ENCODE data around the gene LRRC45.
"Not testable (repeated sequence)": the region's sequence is repeated elsewhere in the genome, so short reads cannot be mapped to it uniquely, and the experiment has no call there.

Gene LRRC45

DNA sequence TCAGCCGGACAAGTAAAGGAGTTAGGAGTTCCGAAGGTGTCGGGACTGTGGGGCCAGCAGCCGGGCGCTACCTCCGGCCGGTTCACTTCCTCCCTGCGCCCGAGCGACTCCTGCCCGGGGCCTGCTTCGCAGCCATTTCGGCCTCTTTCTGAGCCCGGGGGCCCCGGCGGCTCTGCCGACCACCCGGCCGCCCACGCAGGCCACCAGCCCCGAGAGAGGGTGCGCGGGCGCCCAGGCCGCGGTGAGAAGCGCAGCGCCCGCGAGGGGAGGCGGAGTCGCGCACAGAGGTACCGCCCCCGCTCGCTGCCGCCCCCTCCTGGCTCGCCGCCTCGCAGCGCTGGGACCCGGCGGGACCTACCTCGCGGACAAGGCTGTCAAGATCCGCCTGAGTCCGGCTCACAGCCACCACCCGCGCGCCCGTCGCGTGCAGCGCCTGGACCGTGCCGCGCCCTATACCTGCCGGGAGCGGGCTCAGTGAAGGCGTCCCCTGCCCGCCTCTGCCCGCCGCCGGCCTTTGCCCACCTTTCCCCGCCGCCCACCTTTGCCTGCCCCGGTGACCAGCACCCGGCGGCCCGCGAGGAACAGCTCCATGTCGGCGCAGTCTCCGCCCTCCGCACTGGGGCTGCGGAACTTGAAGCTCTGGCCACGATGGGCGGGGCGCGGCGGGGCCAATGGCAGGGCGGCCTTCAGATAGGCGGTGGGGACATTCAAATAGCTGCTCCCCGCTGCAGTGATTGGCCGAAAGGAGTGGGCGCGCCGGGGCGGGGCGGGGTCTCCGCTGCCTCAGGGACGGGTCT lies 14.2 kb downstream of the LRRC45 start, which contains the start of gene DCXR:
Gene DCXR (minus strand): TSS at position 606 of the 797 bp plus-strand sequence. CDS start 15 bp downstream, at position 591.
- Mint-ChIP-seq H3K36me3 (ENCODE audit: low read depth) (peaks cover 20% of the 10 kb centered on the region), H3K4me3 (peak within 1 kb of the TSS; percentile 82), H3K27me3 (peaks cover 21% of the 10 kb centered on the region), H3K9me3 (no peaks in the 10 kb centered on the region), H3K4me1 (ENCODE audit: low read depth) (peaks cover 46% of the 10 kb centered on the region), H3K27ac (peak within 1 kb of the TSS; percentile 93)
- intact Hi-C loops (cut with micrococcal nuclease), result loop anchor here (1.0 to 10.0 kb wide), 2 partner anchors 14 to 68 kb away; partner anchors contain the start of genes GPS1 and RFNG

DNA sequence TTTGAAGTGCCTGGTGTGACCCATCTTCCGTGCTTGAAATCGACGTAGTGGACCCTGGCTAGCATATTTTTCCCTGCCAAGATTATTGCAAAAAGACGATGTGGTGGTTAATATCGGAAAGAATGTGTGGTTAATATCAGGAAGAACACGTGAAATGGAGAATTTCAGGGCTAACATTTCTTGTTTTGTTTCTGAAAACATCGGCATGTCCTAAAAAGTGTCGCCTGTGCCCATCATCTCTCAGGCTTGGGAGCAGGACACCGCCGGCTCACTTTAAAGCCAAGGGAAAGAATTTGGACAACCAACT lies 14.7 kb downstream of the LRRC45 start:
- peaks cover 46% of the 10 kb centered on the region for H3K4me1 Mint-ChIP-seq (ENCODE audit: low read depth)
- H3K4me3 Mint-ChIP-seq, result peak overlapping the region; percentile 82
- no peaks in the 10 kb centered on the region for H3K9me3 Mint-ChIP-seq
- H3K27ac Mint-ChIP-seq, result peak overlapping the region; percentile 93
- peaks cover 20% of the 10 kb centered on the region for H3K36me3 Mint-ChIP-seq (ENCODE audit: low read depth)
- peaks cover 16% of the 10 kb centered on the region for H3K27me3 Mint-ChIP-seq
- intact Hi-C loops (cut with micrococcal nuclease), result loop anchor here (1.0 to 10.0 kb wide), 2 partner anchors 13 to 67 kb away; partner anchors contain the start of genes GPS1 and RFNG

DNA sequence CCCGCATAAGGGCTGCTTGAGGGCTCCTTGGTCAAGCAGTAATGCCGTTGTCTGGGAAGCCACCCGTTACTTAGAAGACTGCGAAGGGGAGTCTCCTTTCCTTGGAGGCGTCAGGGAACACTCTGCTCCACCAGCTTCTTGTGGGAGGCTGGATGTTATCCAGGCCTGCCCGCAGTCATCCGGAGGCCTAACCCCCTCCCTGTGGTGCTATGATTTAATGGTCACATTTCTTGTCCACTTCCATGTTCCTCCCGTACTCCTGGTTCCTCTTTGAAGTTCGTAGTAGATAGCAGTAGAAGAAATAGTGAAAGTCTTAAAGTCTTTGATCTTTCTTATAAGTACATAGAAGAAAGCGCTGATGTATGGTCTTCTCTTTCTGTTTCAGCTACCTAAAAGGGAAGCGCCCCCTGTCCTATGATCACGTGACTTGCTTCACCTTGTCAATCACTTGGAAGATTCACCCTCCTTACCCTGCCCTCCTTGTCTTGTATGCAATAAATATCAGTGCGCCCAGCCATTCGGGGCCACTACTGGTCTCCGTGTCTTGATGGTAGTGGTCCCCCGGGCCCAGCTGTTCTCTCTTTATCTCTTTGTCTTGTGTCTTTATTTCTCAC lies 15.8 kb downstream of the LRRC45 start:
- not testable (repeated sequence) for H3K9me3 Mint-ChIP-seq, H3K27me3 Mint-ChIP-seq, H3K4me3 Mint-ChIP-seq
- Mint-ChIP-seq H3K27ac (peak overlapping the region; percentile 23), H3K36me3 (ENCODE audit: low read depth) (peaks cover 20% of the 10 kb centered on the region), H3K4me1 (ENCODE audit: low read depth) (peaks cover 46% of the 10 kb centered on the region)
- intact Hi-C loops (cut with micrococcal nuclease), result loop anchor here (10.0 kb wide), 1 partner anchor 66 kb away; no protein-coding TSS in a partner anchor

DNA sequence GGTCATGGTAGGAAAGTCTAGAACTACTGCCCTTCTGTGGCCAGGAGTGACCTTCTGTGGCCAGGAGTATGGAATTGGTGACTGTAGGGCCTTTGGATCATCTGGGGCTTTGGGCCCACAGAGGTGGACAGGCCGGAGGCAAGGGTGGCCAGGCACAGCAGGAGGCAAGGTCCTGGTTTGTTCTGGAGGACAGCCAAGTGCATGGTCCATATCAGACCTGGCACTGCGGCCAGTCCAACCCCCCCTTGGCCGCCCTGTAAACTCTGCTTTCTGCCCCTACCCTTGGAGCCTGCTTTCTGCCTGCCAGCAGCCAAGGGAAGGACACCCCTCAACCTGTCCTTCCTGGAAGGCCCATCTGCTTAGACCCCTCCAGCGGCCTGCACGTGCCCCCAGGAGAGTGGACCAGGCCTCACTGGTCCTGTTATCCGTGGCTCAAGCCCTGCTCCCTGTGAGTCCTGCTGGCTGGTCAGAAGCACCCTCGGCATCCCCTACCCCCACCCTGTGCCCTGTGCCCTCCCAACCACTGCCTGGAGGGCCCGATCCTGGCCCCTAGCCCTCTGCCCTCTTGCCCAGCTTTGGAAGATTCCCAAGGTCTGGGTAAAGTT lies 16.7 kb downstream of the LRRC45 start:
- Mint-ChIP-seq H3K9me3 (no peaks in the 10 kb centered on the region), H3K36me3 (ENCODE audit: low read depth) (peaks cover 15% of the 10 kb centered on the region), H3K4me1 (ENCODE audit: low read depth) (peaks cover 46% of the 10 kb centered on the region), H3K27ac (peak overlapping the region; percentile 23), H3K27me3 (peaks cover 8% of the 10 kb centered on the region), H3K4me3 (no peak overlapping the region)
- intact Hi-C loops (cut with micrococcal nuclease), result loop anchor here (10.0 kb wide), 1 partner anchor 65 kb away; no protein-coding TSS in a partner anchor

DNA sequence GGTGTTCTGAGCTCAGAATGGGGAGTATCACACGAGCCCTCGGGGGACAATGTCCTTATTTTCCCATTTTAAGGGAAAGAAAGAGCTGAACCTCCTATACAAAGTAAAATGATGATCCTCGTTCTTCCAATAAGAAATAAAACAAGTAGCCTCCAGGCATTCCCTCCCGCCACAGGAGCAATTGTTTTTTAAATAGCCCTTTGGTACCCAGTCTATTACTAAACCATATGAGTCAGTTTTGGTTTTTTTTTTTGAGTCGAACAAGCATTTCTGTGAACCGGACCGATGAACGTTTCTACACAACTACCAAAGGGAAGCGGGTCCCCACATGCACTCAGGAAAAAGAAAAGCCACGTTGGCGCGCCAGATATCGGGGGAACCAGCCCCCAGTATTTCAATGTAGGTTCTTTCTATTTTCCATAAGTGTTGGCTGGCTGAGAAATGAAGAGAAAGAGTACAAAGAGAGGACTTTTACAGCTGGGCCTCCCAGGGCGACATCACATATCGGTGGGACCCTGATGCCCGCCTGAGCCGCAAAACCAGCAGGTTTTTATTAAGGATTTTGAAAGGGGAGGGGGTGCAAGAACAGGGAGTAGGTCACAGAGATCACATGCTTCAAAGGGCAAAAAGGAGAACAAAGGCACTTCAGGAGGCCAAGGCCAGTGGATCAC lies 18.2 kb downstream of the LRRC45 start:
- peaks cover 31% of the 10 kb centered on the region for H3K4me1 Mint-ChIP-seq (ENCODE audit: low read depth)
- H3K9me3 Mint-ChIP-seq, result no peaks in the 10 kb centered on the region
- H3K27me3 Mint-ChIP-seq, result peaks cover 7% of the 10 kb centered on the region
- intact Hi-C loops (cut with micrococcal nuclease), result no loop called here
- H3K27ac Mint-ChIP-seq, result no peak overlapping the region
- no peak overlapping the region for H3K4me3 Mint-ChIP-seq
- H3K36me3 Mint-ChIP-seq (ENCODE audit: low read depth), result no peaks in the 10 kb centered on the region

DNA sequence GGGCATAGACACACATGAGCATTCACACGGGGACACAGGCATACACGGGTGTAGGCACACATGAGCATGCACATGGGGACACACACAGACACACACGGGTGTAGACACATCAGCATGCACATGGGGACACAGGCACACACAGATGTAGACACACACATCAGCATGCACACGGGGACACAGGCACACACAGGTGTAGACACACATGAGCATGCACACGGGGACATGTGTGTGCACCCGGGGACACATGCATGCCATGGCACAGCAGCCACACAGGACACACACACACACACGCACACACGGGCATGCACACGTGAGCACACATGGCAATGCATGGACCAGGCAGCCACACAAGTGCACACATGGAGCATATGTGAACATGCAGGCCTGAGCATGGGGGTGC lies 19.5 kb downstream of the LRRC45 start:
- Mint-ChIP-seq H3K9me3 (no peaks in the 10 kb centered on the region), H3K27me3 (peaks cover 7% of the 10 kb centered on the region), H3K36me3 (ENCODE audit: low read depth) (peaks cover 12% of the 10 kb centered on the region), H3K4me1 (ENCODE audit: low read depth) (peaks cover 25% of the 10 kb centered on the region), H3K27ac (no peak overlapping the region), H3K4me3 (no peak overlapping the region)
- intact Hi-C loops (cut with micrococcal nuclease), result no loop called here

DNA sequence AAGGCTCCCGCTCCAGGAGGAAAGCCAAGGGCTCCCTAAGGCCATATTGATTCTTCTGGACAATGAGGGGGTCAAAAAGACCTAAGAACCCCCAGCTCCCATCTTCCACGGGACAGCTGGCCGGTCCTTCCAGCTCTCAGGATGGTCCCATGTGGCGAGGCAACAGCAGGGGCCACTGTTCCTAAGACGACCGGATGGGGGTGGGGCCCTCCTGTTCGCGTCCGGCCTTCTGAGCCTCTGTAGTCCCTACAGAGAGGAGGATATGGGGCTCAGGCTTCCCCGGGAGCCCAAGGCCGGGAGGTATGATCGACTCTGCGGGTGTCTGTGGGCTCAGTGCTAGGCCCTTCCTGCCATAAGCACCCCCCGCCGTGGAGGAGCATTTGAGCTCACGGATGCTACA lies 20.4 kb downstream of the LRRC45 start:
- Mint-ChIP-seq H3K36me3 (ENCODE audit: low read depth) (peaks cover 21% of the 10 kb centered on the region), H3K27ac (no peak overlapping the region), H3K4me3 (no peak overlapping the region), H3K4me1 (ENCODE audit: low read depth) (peaks cover 19% of the 10 kb centered on the region), H3K9me3 (no peaks in the 10 kb centered on the region), H3K27me3 (peaks cover 7% of the 10 kb centered on the region)
- intact Hi-C loops (cut with micrococcal nuclease), result no loop called here

DNA sequence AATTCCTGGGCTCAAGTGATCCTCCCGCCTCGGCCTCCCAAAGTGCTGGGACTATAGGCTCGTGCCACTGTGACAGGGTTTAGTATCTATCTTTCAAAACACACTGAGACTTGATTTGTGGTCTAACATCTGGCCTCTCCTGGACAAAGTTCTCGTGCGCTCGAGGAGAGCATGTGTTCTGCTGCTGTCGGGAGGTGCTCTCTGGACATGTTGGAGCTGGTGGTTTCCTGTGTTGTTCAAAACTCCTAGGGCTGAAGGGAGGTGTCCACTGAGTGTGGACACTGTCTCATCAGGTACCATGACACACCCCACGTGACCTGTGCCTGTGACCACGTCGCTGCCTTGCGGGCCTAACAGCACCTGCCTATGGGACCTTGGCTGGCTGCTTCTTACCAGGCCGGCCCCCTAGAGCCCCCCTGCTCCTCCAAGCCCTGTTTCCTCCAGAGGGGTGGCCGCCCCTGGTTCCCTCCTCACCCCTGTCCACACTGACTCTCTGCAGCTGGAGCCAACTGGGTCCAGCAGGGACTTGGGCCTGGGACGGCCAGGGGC lies 22.9 kb downstream of the LRRC45 start:
- H3K4me1 Mint-ChIP-seq (ENCODE audit: low read depth), result peaks cover 31% of the 10 kb centered on the region
- intact Hi-C loops (cut with micrococcal nuclease), result no loop called here
- H3K27ac Mint-ChIP-seq, result no peak overlapping the region
- H3K36me3 Mint-ChIP-seq (ENCODE audit: low read depth), result peaks cover 46% of the 10 kb centered on the region
- no peaks in the 10 kb centered on the region for H3K9me3 Mint-ChIP-seq
- no peak overlapping the region for H3K4me3 Mint-ChIP-seq
- H3K27me3 Mint-ChIP-seq, result peaks cover 4% of the 10 kb centered on the region

DNA sequence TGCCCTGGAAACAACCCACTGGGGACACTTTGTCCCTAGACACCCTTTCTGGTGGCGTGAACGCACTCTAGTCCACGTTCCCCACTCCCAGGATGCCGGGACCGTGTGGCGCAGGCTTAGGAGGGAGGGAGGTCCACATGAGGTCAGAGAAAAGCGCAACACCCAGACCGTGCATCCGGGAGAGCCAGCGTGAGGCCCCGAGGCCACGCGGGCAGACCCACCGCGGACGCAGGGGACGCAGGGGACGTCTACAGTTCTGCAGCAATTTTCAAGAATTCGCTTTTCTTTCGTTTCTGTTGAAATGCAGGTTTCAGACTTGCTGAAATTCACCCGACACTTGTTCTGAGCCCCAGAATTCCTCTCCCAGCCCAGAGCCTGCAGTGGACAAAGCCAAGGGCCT lies 23.8 kb downstream of the LRRC45 start:
- Mint-ChIP-seq H3K27ac (no peak overlapping the region), H3K27me3 (no peaks in the 10 kb centered on the region), H3K4me1 (ENCODE audit: low read depth) (peaks cover 26% of the 10 kb centered on the region), H3K36me3 (ENCODE audit: low read depth) (peaks cover 47% of the 10 kb centered on the region), H3K4me3 (no peak overlapping the region), H3K9me3 (no peaks in the 10 kb centered on the region)
- intact Hi-C loops (cut with micrococcal nuclease), result no loop called here

DNA sequence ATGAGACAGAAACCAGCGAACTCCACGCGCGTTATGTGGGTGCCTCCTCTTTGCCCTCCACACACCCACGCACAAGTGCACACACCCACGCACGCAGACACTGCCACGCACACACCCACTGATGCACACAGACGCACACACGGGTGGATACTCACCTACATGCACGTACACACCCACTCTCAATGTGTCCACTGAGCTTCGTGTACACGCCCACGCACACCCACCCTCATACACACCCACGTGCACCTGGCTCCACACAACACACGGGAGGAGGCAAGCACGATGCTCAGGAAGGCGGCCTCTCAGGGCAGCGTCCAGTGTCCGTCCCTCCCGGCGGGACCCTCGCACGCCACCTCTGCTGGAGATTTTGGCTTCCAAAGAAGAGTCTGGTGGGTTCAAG lies 24.3 kb downstream of the LRRC45 start:
- Mint-ChIP-seq H3K9me3 (no peaks in the 10 kb centered on the region), H3K27me3 (no peaks in the 10 kb centered on the region), H3K36me3 (ENCODE audit: low read depth) (peaks cover 47% of the 10 kb centered on the region), H3K4me1 (ENCODE audit: low read depth) (peaks cover 26% of the 10 kb centered on the region), H3K4me3 (no peak overlapping the region), H3K27ac (no peak overlapping the region)
- intact Hi-C loops (cut with micrococcal nuclease), result no loop called here

DNA sequence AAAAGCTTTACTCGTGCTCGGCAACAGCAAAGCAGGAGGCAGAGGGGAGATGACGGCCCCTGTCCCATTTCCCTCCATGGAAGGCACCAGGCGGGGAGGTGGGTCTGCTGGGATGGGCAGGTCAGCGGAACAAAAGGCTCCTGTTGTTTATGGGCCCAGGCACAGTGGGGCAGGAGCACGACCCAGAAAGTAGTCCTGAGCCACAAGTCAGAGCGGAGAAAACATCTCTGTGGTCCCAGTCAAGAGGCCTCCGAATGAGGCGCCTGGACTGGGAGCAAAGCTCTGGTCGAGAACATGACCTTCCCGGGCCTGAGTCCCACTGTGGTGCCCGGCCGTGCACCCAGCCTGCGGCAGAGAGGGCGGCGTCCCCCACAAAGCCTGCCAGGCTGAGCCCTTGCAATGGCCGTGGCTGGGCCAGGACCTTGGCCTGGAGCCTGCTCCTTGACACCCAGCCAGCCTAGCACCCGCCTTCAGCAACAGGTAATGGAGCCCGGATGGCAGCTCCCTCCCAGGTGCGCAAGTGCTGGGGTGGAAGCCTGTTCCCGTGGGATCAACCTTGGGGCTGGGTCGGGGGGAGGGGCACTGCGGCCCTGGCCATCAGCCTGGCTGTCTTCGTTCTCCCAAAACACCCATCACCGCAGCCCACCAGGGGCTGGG lies 24.9 kb downstream of the LRRC45 start:
- no peaks in the 10 kb centered on the region for H3K9me3 Mint-ChIP-seq
- H3K4me1 Mint-ChIP-seq (ENCODE audit: low read depth), result peaks cover 32% of the 10 kb centered on the region
- intact Hi-C loops (cut with micrococcal nuclease), result no loop called here
- no peak overlapping the region for H3K4me3 Mint-ChIP-seq
- H3K36me3 Mint-ChIP-seq (ENCODE audit: low read depth), result peaks cover 49% of the 10 kb centered on the region
- no peaks in the 10 kb centered on the region for H3K27me3 Mint-ChIP-seq
- peak overlapping the region; percentile 54 for H3K27ac Mint-ChIP-seq

DNA sequence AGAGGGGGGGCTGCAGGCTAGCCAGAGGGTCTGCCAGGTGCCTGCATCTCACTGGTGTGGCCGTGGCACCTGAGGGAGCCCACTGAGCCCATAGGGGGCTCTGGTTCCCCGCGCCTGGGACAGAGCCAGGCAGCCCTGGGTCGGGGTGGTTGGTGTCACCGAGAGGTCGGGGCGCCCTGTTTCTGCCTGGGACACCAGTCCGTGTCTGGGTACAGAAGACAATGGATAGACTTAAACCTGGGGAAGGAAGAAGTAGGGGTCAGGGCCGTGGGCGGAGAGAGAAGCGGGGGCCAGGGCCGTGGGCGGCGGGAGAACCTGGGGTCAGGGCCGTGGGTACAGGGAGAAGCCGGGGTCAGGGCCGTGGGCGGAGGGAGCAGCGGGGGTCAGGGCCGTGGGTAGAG lies 25.5 kb downstream of the LRRC45 start:
- no peaks in the 10 kb centered on the region for H3K9me3 Mint-ChIP-seq
- no peak overlapping the region for H3K4me3 Mint-ChIP-seq
- intact Hi-C loops (cut with micrococcal nuclease), result no loop called here
- no peaks in the 10 kb centered on the region for H3K27me3 Mint-ChIP-seq
- peaks cover 55% of the 10 kb centered on the region for H3K36me3 Mint-ChIP-seq (ENCODE audit: low read depth)
- peaks cover 38% of the 10 kb centered on the region for H3K4me1 Mint-ChIP-seq (ENCODE audit: low read depth)
- peak overlapping the region; percentile 54 for H3K27ac Mint-ChIP-seq

DNA sequence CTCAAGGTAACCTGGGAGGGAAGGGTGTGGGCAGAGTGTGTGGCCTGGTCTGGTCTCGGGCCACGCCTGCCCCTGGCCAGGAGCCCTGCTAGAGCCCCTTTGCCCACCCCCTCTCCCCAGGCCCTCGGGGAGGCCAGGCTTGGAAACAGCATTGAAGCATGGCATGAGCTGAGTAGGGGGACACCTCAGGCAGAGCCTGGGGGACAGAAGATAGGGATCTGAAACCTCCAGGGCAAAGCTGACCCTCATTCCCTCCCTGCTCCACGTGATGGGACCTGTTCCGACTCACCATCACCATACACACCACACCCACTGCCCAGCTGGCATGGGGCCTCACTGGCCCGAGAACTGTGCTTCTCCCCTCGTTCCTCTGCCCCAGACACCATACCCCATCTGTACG lies 26.0 kb downstream of the LRRC45 start:
- H3K4me3 Mint-ChIP-seq, result no peak overlapping the region
- H3K9me3 Mint-ChIP-seq, result no peaks in the 10 kb centered on the region
- H3K4me1 Mint-ChIP-seq (ENCODE audit: low read depth), result peaks cover 43% of the 10 kb centered on the region
- no peak overlapping the region for H3K27ac Mint-ChIP-seq
- no peaks in the 10 kb centered on the region for H3K27me3 Mint-ChIP-seq
- H3K36me3 Mint-ChIP-seq (ENCODE audit: low read depth), result peaks cover 60% of the 10 kb centered on the region
- intact Hi-C loops (cut with micrococcal nuclease), result no loop called here

All from dendritic cell treated with granulocyte-macrophage colony-stimulating factor and Interleukin-4, amounts not matched to agents 40 ng/mL and 50 ng/mL, for 4 days (primary cell).